Mesothelial cell of epicardium (in vitro differentiated cells): ENCODE data around the gene BRME1. TPM values are rescaled to one million over a fixed set of nuclear protein-coding genes. Genes with fewer than 3 reads are reported as not detected.
A peak's percentile ranks its signal among the peaks of the same experiment; 100 is the strongest.

ENCODE experiments used
- DNase-seq, 2 experiments: peaks; one replicate each; pipeline ENCODE4 v3.0.0; 2021; ENCODE audit warnings: low spot score in 2 of 2; ENCODE audit not compliant: unreplicated experiment in 2 of 2
- H3K27ac Mint-ChIP-seq: 2 replicates; pipeline ENCODE4 v1.8.0; 2021; ENCODE audit warnings: mixed read lengths
- H3K27me3 Mint-ChIP-seq: 2 replicates; pipeline ENCODE4 v1.8.0; 2021; ENCODE audit warnings: low read depth, mixed read lengths
- H3K36me3 Mint-ChIP-seq: 2 replicates; pipeline ENCODE4 v1.8.0; 2021; ENCODE audit warnings: mixed read lengths
- H3K4me1 Mint-ChIP-seq: 2 replicates; pipeline ENCODE4 v1.8.0; 2021; ENCODE audit warnings: mixed read lengths
- H3K4me3 Mint-ChIP-seq: 2 replicates; pipeline ENCODE4 v1.8.0; 2021; ENCODE audit warnings: mild to moderate bottlenecking, moderate library complexity, mixed read lengths
- H3K9me3 Mint-ChIP-seq: 2 replicates; pipeline ENCODE4 v1.8.0; 2021; ENCODE audit warnings: mixed read lengths
- total RNA-seq: library from RNA; stranded (reverse); gene quantifications from 3 replicates; pipeline ENCODE4 v1.2.1, GENCODE V29; 2021
- TF ChIP-seq, protein P1 (sequence below): fragments of 200-600 bp; sonication (generic); IDR thresholded peaks from one replicate; pipeline ENCODE4 v1.5.0; 2021; ENCODE audit warnings: antibody characterized with exemption; ENCODE audit not compliant: unreplicated experiment

BRME1 gene
- total RNA-seq, 1 donor from 2014 or later = 6.3 TPM

DNA sequence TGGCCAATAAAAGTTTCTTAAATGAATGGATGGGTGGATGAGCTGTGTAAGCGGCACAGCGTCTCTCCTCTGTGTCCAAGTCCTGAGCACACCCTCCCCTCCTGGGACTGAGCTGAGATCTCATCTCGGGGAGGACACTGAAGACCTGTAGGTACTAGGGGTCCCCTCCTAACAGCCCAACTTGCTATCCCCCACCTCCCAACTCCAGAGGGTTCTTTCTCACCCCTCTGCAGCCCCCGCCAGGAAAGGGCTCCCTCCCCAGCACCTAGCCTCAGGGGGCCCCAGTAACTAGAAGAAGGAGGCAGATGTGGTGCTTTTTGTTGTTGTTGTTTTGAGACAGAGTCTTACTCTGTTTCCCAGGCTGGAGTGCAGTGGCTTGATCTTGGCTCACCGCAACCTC lies 30.1 kb downstream of the BRME1 start:
- no peak for DNase-seq
- no peaks in the 10 kb centered on the region for H3K27me3 Mint-ChIP-seq
- no peaks in the 10 kb centered on the region for H3K9me3 Mint-ChIP-seq
- TF ChIP-seq, protein P1, sequence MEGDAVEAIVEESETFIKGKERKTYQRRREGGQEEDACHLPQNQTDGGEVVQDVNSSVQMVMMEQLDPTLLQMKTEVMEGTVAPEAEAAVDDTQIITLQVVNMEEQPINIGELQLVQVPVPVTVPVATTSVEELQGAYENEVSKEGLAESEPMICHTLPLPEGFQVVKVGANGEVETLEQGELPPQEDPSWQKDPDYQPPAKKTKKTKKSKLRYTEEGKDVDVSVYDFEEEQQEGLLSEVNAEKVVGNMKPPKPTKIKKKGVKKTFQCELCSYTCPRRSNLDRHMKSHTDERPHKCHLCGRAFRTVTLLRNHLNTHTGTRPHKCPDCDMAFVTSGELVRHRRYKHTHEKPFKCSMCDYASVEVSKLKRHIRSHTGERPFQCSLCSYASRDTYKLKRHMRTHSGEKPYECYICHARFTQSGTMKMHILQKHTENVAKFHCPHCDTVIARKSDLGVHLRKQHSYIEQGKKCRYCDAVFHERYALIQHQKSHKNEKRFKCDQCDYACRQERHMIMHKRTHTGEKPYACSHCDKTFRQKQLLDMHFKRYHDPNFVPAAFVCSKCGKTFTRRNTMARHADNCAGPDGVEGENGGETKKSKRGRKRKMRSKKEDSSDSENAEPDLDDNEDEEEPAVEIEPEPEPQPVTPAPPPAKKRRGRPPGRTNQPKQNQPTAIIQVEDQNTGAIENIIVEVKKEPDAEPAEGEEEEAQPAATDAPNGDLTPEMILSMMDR = no peak
- no peak overlapping the region for H3K27ac Mint-ChIP-seq
- H3K36me3 Mint-ChIP-seq = peaks cover 3% of the 10 kb centered on the region
- peaks cover 20% of the 10 kb centered on the region for H3K4me1 Mint-ChIP-seq
- no peak overlapping the region for H3K4me3 Mint-ChIP-seq

DNA sequence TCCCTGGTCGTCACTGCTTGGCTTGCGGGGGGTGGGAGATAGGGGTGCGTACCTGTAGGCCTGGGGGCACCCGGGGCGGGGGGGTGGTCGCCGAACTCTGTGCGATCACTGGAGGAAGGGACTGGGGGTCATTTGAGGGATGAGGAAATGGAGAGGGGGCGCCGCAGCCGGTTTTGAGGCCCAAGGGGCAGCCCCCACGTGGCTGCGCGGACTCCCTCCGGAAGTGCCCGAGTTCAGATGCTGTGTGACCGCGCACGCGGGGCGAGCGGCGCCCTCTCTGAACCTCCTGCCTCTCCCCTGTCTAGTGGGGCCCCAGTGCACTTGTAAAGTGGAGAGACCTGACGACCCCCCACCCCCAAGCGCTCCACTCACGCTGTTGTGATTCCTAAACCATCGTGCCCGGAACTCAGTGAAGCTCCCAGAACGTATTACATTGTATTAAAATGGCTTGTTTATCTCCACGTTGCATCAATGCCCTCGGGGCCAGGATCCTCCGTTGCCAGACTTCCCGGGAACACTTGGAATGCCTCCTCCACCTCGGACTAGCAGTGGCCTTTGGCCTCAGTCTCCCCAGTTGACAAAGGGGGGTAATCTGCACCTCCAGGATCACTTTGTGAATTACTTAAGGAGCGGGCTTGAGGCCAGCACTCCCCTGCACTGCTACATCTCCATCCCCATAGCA lies 31.9 kb downstream of the BRME1 start:
- TF ChIP-seq, protein P1 = no peak
- Mint-ChIP-seq H3K4me3 (peak overlapping the region; percentile 30), H3K4me1 (peaks cover 15% of the 10 kb centered on the region), H3K9me3 (no peaks in the 10 kb centered on the region), H3K27ac (peak overlapping the region; percentile 36), H3K27me3 (no peaks in the 10 kb centered on the region), H3K36me3 (peaks cover 3% of the 10 kb centered on the region)
- DNase-seq = no peak

DNA sequence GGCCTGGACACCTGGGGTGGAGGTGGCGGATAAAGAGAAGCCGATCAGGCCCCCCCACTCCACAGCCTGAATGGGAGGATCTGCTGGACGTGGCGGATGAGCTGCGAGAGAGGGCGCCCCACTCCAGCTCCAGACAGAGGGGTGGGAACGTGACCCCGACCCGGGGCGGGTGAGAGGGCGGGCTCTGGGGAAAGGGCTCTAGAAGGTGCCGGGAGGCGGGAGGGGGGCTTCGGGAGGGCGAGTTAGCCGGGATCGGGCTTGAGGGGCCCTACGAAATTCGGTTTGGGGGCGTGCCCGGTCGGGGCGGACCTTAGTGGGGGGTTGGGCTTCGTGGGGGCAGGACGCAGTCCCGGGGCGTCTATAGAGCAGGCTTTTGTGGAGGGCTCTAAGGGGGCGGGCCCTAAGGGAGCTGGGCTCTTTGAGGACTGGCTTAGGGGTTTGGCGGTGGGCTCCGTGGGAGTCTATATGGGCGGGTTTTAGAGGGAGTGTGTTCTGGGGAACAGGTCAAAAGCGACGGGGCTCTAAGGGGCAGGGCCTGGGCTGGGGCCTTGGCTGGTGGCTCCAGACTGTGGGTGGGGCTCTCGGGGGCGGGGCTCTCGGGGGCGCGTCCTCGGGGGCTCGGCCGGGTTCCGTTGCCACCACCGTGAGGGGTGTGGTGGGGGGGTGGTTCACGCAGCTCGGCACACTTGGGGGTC lies 33.1 kb downstream of the BRME1 start:
- no peak for DNase-seq
- no peaks in the 10 kb centered on the region for H3K27me3 Mint-ChIP-seq
- TF ChIP-seq, protein P1 = no peak
- H3K4me1 Mint-ChIP-seq = peaks cover 15% of the 10 kb centered on the region
- peaks cover 3% of the 10 kb centered on the region for H3K36me3 Mint-ChIP-seq
- peak overlapping the region; percentile 73 for H3K4me3 Mint-ChIP-seq
- no peaks in the 10 kb centered on the region for H3K9me3 Mint-ChIP-seq
- H3K27ac Mint-ChIP-seq = peak overlapping the region; percentile 76

DNA sequence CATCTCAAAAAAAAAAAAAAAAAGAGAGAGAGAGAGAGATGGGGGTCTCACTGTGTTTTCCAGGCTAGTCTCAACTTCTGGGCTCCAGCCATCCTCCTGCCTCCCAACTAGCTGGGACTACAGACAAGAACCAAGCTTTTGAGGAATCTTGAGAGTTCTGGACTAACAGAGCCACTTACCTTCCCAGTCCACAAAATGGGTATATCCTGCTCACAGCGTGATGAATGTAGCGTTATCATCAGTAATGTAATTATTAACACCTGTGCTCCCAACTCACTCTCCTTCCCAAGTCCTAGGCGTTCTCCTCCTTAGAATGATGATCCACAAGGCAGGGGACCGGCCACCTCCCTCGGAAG lies 33.6 kb downstream of the BRME1 start:
- no peaks in the 10 kb centered on the region for H3K27me3 Mint-ChIP-seq
- H3K27ac Mint-ChIP-seq = peak overlapping the region; percentile 21
- DNase-seq = no peak
- TF ChIP-seq, protein P1 = no peak
- H3K4me3 Mint-ChIP-seq = peak overlapping the region; percentile 73
- H3K4me1 Mint-ChIP-seq = peaks cover 19% of the 10 kb centered on the region
- no peaks in the 10 kb centered on the region for H3K9me3 Mint-ChIP-seq
- peaks cover 3% of the 10 kb centered on the region for H3K36me3 Mint-ChIP-seq

DNA sequence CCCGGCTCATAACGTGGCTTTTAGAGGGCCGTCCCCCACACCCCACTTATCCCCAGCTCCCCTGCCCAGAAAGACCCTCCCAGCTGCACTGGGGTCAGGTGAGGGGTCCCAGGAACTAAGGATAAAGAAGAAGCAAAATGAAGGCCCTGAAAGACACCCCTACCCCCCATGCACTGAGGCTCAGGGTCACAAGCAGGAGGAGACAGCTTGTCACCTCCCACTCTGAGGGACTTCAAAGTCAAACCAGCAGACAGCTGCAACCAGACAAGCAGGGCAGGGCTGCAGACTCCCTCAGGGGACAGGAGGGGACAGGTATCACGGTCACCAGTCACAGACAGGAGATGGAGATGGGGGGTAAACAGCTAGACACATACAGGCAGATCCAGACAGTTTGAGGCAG lies 35.0 kb downstream of the BRME1 start:
- Mint-ChIP-seq H3K36me3 (peaks cover 3% of the 10 kb centered on the region), H3K27ac (no peak overlapping the region), H3K4me3 (no peak overlapping the region), H3K9me3 (no peaks in the 10 kb centered on the region), H3K4me1 (peaks cover 25% of the 10 kb centered on the region), H3K27me3 (peaks cover 1% of the 10 kb centered on the region)
- TF ChIP-seq, protein P1 = no peak
- no peak for DNase-seq
